A673 (cell line): Measurements from ENCODE around the gene CLK3.

Source experiments
- EZH2 ChIP-seq: fragments of 200-600 bp; sonication (generic); IDR thresholded peaks from 2 replicates; pipeline ENCODE4 v1.6.1; 2017; ENCODE audit warnings: borderline replicate concordance, low read depth, mild to moderate bottlenecking, mixed read lengths, antibody characterized with exemption, low read length; ENCODE audit not compliant: poor library complexity, severe bottlenecking
- TF ChIP-seq, protein P1 (sequence below): fragments of 300-800, 200-600 bp; sonication (generic); conservative IDR thresholded peaks from 2 replicates; pipeline ENCODE4 v1.5.1; 2017; ENCODE audit warnings: low read depth, mild to moderate bottlenecking, antibody characterized with exemption, low read length, moderate library complexity, mixed read lengths

DNA sequence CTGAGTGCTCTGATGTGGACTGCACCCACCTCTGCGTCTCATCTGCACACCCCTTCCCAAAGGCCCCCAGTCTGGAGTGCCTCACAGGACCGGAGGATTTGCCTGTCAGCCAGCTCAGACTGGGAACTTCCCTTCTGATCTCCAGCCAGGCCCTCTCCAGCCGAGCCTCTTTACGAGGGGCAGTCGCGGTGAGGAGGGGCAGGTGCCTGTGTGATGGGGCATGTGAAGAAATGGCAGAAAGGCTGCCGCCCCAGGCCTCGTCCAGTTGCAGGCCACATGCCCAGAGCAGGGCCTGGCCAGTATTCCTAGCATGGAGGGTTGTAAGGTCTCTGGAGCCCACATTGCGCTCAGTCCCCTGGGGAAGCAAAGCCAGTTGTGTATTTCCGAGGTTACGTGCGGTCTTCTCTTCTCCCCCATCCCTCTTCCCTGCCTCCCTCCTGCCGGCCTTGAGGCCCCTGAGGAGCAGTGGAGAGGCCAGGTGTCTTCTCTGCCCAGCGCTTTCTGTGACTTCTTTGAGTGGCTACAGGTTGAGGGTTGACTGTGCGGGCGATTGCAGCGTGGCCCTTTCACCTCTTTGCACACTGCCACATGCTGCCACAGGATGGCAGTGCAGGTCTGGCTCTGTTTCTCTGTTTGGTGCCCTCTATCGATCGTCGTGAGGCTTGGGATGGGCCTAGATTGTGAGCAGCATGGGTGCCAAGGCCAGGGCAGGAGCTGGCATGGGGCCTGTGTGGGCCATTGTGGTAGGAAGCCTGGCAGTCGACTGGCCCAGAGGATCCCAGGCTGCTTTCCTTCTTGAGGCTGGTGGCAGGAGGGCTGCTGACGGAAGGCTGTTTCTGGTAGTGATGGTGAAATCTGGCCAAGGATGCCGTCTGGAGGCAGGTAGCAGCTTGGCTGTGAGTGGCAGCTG is 5.3 kb downstream of the CLK3 start:
- TF ChIP-seq, protein P1, sequence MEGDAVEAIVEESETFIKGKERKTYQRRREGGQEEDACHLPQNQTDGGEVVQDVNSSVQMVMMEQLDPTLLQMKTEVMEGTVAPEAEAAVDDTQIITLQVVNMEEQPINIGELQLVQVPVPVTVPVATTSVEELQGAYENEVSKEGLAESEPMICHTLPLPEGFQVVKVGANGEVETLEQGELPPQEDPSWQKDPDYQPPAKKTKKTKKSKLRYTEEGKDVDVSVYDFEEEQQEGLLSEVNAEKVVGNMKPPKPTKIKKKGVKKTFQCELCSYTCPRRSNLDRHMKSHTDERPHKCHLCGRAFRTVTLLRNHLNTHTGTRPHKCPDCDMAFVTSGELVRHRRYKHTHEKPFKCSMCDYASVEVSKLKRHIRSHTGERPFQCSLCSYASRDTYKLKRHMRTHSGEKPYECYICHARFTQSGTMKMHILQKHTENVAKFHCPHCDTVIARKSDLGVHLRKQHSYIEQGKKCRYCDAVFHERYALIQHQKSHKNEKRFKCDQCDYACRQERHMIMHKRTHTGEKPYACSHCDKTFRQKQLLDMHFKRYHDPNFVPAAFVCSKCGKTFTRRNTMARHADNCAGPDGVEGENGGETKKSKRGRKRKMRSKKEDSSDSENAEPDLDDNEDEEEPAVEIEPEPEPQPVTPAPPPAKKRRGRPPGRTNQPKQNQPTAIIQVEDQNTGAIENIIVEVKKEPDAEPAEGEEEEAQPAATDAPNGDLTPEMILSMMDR: peak; percentile 99
- no peak for TF ChIP-seq EZH2
